HK-2 (cell line): ENCODE measurements around the gene PSPN.
"Not testable (repeated sequence)": the region's sequence is repeated elsewhere in the genome, so short reads cannot be mapped to it uniquely, and the experiment has no call there.

Source experiments
- DNase-seq: peaks from one replicate; pipeline ENCODE4 v3.0.0-alpha.2; 2018; ENCODE audit not compliant: unreplicated experiment

Gene PSPN

DNA sequence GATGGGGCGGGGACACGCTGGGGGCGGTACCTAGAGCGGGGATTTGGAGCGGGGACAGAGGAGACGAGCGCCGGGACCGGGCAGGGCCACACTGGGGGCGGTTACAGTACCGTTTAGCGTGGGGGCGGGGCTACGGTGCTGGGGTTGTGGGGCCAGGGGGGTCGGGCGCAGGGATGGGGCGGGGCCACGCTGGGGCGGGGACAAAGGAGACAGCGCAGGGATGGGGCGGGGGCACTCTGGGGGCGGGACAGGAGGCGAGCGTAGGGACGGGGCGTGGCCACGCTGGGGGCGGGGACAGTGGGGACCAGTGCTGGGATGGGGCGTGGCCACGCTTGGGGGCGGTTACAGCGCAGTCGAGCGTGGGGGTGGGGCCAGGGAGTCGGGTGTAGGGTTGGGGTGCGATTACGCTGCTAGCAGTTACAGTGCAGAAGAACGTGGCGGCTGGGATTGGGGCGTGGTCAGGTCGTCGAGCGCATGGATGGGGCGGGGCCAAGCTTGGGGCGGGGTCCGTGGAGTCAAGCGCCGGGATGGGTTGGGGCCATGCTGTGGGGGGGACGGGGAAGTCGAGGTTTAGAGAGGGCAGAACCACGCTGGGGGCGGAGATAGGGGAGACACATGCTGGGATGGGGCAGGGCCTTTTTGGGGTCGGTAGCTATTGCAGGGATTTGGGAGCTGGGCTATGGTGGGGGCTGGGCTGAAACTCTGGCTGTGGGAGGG, 2.5 kb downstream of the PSPN start:
- DNase-seq = peak; percentile 99

DNA sequence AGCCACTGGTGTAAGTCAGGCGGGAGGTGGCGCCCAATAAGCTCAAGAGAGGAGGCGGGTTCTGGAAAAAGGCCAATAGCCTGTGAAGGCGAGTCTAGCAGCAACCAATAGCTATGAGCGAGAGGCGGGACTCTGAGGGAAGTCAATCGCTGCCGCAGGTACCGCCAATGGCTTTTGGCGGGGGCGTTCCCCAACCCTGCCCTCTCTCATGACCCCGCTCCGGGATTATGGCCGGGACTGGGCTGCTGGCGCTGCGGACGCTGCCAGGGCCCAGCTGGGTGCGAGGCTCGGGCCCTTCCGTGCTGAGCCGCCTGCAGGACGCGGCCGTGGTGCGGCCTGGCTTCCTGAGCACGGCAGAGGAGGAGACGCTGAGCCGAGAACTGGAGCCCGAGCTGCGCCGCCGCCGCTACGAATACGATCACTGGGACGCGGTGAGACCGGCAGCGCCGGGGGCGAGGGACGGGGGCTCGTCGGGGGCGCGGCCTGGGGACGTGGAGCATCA, 3.1 kb downstream of the PSPN start, which contains the start of gene ALKBH7:
Gene ALKBH7 (plus strand): TSS at position 201 of the 502 bp plus-strand sequence. CDS start 27 bp downstream, at position 228.
- DNase-seq = peak; percentile 98

DNA sequence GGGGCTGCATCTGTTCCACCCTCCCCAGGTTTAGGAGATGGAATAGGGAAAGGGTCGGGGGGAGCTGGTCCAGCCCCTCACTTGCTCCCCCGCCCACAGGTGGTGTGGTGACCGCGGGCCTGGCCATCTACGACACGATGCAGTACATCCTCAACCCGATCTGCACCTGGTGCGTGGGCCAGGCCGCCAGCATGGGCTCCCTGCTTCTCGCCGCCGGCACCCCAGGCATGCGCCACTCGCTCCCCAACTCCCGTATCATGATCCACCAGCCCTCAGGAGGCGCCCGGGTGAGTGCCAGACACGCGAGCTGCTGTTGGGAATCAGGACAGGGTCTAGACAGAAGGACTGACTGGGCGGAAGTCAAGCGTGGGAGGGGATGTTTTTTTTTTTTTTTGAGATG, 11.4 kb downstream of the PSPN start:
- DNase-seq = no peak

DNA sequence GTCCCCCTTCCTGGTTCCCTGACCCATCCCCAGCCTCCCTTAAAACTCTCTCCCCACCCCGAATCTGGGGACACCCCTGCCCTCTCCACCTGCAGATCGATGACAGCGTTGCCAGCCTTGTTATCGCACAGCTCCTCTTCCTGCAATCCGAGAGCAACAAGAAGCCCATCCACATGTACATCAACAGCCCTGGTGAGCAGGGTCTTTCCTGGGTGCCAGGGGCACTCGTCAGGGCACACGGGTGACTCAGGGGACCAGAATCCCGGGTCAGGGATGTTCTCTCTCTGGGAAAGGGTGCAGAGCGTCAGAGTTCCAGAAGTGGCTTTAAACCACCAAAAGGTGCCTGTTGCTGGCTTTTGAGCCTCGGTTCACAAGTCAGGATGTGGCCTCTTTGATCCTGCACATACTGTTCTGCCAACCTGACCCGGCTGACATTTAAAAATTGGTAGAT, 13.4 kb downstream of the PSPN start:
- no peak for DNase-seq

DNA sequence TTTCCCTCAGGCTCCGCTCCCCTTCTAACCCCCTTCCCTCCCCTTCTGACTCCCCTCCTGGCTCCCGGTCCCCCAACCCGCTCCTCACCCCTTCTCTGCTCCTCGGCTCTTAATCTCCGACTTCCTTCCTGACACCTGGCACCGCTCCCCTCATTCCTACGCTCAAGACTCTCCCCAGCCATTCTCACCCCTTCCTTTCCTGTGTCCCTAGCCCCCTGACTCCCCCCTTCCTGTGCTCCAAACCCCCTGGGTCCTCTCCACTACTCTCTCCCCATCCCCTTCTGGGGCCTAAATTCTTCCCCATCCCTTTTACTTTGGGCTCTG, 13.7 kb downstream of the PSPN start:
- no peak for DNase-seq

DNA sequence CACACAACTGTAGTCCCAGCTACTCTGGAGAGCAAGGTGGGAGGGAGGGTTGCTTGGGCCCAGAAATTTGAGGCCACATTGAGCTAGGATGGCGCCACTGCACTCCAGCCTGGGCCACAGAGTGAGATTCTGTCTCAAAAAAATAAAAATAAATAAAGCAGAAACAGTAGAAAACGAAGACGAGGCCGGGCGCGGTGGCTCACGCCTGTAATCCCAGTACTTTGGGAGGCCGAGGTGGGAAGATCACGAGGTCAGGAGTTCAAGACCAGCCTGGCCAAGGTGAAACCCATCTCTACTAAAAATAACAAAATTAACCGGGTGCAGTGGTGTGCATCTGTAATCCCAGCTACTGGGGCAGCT, 14.9 kb downstream of the PSPN start:
- not testable (repeated sequence) for DNase-seq

DNA sequence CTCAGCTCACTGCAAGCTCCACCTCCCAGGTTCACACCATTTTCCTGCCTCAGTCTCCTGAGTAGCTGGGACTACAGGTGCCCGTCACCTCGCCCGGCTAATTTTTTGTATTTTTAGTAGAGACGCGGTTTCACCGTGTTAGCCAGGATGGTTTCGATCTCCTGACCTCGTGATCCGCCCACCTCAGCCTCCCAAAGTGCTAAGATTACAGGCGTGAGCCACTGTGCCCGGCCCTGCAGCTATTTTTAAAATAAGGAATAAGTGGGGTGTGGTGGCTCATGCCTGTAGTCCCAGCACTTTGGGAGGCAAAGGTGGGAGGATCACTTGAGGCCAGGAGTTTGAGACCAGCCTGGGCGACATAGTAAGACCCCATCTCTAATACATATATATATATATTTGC, 15.3 kb downstream of the PSPN start:
- DNase-seq = not testable (repeated sequence)

DNA sequence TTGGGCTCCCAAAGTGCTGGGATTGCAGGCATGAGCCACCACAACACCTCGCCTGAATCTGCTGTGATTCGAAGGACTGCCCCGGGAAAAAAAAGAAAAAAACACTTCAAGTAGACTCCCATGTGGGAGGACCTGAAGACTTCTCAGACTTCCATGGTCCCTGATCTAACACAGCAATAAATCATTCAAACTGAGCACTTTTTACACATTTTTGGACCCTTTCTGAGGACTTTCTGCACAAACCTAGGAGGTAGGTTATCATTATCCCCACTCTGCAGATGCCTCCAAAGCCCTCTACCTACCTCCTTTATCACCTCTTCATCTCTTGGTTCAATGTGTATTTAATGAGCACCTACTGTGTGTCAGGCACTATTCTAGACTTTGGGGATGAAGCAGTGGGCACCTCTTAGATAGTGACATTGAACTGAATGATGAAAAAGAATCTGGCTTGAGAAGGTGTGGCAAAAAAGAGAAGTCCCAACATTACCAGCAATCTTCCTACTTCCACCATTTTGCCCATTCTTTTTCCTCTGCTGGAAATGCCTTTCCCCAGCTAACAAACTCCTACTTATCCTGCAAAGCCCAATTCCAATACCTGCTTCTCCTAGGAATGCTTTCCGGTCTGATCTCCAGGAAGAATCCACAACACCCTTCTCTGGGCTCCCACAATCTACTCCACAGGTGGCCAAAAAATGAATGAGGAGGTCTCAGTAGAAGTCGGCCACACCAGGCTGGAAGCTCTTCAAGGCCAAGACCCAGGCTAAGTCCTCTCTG, 16.0 kb downstream of the PSPN start:
- DNase-seq = no peak

DNA sequence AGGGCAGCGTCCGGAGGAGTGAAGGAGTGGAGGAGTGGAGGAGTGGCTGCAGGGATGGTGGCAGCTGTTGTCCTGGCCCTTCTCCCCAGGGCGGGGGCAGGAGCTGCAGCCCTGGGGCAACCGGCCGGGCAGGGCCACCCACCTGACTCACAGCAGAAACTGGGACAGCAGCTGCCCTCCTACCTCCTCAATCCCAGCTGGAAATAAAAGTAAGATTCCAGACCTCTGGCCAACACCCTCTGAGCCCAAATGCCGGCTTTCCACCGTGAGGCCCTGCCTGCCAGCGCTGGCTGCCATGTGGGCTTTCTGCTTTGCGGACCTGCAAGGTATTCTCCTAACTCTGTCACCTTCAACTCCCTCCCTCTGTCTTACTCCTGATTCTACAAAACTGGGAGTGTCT, 17.7 kb downstream of the PSPN start:
- no peak for DNase-seq

DNA sequence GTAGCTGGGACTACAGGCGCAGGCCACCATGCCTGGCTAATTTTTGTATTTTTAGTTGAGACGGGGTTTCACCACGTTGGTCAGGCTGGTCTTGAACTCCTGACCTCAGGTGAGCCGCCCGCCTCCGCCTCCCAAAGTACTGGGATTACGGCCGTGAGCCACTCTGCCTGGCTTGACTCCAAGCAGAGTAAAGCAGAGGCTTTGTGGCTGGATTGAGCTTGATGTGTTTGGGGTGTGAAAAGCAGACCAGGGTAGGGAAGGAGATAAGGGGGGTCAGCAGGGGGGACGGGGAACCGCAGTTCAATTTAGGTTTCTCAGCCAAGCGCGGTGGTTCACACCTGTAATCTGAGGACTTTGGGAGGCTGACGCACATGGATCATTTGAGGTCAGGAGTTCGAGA, 18.6 kb downstream of the PSPN start:
- no peak for DNase-seq

DNA sequence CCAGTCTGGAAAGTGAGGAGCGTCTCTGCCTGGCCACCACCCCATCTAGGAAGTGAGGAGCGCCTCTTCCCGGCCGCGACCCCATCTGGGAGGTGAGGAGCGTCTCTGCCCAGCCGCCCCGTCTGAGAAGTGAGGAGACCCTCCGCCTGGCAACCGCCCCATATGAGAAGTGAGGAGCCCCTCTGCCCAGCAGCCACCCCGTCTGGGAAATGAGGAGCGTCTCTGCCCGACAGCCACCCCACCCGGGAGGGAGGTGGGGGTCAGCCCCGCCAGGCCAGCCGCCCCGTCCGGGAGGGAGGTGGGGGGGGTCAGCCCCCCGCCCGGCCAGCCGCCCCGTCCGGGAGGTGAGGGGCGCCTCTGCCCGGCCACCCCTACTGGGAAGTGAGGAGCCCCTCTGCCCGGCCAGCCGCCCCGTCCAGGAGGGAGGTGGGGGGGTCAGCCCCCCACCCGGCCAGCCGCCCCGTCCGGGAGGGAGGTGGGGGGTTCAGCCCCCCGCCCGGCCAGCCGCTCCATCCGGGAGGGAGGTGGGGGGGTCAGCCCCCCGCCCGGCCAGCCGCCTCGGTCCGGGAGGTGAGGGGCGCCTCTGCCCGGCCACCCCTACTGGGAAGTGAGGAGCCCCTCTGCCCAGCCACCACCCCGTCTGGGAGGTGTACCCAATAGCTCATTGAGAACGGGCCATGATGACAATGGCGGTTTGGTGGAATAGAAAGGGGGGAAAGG, 20.3 kb downstream of the PSPN start:
- DNase-seq = not testable (repeated sequence)

DNA sequence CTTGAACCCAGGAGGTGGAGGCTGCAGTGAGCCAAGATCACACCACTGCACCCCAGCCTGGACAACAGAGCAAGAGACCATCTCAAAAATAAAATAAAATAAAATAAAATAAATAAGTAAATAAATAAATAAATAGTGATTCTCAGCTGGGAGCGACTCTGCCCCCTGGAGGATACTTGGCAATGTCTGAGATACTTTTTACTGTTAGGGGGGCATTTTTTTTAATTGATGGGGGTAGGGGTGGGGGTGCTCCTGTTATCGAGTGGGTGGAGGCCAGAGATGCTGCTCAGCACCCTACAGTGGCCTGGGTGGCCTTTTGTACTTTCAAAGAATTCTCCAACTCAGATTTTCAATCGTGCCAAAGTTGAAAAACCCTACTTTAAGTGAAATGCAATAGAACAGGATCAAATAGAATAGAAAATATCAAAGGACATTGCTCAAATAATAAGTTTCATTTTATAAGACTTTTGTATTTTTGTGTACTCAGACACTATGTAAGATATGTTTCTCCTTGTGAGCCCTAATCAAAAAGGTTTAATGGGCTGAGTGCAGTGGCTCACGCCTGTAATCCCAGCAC, 21.5 kb downstream of the PSPN start:
- DNase-seq = no peak

DNA sequence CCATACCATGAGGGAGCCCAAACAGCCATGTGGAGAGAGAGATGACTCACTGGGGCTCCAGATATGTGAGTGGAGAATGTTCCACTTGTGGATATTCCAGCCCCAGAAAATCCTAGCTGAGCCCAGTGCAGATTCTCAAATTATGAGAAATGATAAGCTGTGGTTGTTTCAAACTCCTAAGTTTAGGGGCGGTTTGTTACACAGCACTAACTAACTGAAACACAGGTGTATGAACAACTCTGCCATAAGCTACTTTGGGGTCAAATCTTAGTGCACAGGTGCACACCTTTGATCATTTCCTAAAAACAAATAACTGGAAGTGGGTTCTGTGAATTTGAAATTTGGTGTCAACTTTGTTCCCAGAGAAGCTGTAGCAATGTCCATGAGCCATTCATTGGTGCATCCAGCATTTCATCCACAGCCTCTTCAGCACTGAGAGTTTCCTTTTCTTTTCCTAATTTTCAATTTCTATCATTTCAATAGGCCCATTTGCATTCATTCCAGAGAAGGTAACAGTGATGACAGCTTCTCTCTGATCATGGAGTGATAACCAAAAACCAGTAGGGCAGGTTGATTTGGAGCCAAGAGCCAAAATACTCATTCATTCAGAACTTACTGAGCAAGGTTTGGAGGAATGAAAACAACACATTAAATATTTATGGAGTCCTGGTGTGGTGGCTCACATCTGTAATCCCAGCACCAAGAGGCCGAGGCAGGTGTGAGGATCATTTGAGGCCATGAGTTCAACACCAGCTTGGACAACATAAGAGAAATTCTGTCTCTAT, 23.2 kb downstream of the PSPN start:
- no peak for DNase-seq

DNA sequence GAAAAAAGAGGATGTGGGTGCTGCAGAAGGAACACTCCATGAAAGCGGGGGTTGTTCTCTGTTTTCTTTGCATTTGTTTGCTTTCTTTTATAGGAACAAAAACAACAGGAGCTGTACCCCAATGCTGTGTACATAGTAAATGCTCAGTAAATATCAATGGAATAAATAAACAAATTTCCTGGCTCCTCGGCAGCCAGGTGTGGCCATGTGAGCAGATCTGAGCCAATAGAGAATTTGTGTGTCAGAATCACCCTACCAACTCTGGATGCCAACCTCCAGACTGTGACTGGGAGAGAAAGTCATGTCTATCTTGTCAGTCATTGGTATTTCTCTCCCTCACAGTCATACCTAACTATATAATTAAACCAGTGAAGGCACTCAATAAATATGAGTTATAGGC, 25.0 kb downstream of the PSPN start:
- DNase-seq = no peak

DNA sequence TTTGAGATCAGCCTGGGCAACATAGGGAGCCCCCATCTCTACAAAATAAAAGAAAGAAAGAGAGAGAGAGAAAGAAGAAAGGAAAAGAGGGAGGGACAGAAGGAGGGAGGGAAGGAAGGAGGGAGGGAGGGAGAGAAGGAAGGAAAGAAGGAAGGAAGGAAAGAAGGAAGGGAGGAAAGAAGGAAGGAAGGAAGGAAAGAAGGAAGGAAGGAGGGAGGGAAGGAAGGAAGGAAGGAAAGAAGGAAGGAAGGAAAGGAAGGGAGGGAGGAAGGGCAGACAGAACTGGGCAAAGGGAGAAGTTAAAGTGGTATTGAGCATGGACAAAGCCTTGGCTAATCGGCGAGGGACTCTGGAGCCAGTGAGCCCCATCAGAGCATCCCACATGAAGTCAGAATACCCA, 26.5 kb downstream of the PSPN start:
- not testable (repeated sequence) for DNase-seq

DNA sequence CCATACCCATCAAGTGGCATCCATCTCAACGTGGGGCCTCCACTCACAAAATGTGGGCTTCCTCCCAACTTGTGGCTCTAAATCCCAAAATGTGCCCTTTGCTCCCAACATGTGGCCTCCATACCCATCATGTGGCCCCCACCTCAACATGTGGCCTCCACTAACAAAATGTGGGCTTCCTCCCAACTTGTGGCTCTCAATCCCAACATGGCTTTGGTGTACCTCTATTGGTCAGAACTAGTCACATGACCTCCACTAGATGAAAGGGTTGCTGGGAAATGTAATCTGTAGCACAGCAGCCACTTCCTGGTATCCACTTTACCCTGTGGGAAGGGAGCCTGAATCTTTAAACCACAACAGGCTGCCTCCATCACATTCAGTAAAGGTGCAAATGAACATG, 32.3 kb downstream of the PSPN start:
- no peak for DNase-seq

DNA sequence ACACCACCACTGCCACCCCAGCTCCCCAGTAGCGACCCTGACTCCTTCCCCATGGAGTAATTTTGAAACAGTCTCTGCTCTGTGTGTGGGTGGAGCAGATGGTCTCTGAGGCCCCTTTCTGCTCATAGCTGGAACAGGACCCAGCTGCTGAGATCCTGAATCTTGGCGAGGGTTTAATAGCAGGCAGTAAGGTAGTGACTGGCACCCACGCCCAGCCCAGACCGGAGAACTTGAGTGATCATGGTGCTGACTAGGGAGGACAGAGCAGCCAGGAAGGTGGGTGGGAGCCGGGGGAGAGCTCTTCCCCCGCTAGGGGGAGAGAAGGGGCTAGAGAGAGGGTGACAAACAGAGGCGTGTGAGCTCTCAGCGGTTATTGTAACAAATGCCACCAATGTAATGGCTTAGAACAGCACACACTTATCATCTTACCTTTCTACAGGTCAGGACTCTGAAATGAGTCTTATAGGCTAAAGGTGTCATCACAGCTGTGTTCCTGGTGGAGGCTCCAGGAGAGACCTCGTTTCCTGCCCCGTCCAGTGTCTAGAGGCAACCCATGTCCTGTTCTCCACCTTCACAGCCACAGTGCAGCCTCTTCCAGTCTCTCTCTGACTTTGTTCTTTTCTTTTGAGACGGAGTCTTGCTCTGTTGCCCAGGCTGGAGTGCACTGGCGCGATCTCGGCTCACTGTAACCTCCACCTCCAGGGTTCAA, 35.1 kb downstream of the PSPN start:
- no peak for DNase-seq

DNA sequence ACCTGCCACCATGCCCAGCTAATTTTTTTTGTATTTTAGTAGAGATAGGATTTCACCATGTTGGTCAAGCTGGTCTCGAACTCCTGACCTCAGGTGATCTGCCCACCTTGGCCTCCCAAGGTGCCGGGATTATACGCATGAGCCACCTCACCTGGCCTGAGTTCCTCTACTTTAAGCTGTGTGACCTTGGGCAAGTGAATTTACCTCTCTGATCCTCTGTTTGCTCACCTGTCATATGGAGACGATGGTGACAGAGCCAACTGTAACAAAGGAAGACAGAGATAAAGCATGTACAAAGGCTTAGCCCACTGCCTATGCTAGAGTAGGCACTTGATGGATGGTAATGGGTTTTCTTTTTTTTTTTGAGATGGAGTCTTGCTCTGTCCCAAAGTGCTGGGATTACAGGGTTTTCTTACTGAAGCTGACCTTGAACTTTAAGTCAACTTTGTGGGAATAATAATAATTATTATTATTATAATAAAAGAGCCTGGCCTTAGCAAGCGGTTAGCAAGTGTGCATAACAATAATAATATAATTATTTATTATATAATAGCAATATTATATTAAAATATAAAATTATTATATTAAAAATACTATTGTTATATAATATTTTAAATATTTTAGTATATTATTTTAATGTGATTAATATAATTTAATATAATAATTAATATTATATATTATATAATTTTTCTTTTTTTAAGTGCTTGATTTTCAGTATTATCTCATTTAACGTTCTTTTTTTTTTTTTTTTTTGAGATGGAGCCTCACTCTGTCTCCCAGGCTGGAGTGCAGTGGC, 41.0 kb downstream of the PSPN start:
- DNase-seq = no peak

DNA sequence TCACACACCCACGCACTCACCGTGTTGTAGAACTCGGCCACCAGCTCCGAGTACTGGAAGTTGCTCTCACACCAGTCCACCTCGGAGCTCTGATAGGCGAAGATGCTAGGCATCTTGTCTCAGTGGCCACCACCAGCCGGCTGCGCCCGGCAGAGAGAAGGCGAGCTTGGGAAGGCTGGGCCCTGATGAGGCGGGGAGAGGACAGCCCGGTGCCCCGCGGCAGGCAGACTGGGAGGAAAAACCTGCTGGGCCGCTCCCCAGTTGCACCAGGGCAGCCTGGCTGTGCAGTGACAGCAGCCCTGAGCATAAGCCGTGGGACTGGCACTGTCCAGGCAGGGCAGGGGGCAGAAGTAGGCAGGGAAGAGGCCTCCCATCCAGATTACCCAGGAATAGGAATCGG, 42.3 kb downstream of the PSPN start, which contains the start of gene ACER1:
Gene ACER1 (minus strand): TSS at position 174 of the 400 bp plus-strand sequence. CDS start 61 bp downstream, at position 113.
- DNase-seq = no peak

DNA sequence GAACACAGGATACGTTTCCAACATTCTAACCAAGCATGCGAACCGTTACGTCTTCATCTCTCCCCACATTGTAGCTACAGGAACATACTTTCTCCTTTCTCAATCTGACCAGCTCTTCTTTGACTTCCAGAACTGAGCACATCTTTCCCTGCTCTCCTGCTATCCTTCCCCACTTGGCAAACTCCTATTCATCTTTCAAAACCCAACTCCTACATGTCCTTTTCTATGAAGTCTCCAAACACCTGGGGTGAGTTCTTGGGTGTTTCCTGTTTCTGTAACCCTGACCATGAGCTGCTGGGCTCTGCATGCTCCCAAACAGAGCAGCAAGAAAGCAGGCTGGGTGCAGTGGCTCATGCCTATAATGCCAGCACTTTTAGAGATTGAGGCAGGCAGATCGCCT, 48.9 kb downstream of the PSPN start:
- DNase-seq = no peak
